ENCODE results near the gene WTIP. TPM values are rescaled to one million over a fixed set of nuclear protein-coding genes. Genes with fewer than 3 reads are reported as not detected.
A peak's percentile ranks its signal among the peaks of the same experiment; 100 is the strongest.

Gene WTIP
- total and polyA plus RNA-seq, 2 of the 4 experiments (the other 2 are of a cell fraction), result 30.3 to 48.9 TPM

DNA sequence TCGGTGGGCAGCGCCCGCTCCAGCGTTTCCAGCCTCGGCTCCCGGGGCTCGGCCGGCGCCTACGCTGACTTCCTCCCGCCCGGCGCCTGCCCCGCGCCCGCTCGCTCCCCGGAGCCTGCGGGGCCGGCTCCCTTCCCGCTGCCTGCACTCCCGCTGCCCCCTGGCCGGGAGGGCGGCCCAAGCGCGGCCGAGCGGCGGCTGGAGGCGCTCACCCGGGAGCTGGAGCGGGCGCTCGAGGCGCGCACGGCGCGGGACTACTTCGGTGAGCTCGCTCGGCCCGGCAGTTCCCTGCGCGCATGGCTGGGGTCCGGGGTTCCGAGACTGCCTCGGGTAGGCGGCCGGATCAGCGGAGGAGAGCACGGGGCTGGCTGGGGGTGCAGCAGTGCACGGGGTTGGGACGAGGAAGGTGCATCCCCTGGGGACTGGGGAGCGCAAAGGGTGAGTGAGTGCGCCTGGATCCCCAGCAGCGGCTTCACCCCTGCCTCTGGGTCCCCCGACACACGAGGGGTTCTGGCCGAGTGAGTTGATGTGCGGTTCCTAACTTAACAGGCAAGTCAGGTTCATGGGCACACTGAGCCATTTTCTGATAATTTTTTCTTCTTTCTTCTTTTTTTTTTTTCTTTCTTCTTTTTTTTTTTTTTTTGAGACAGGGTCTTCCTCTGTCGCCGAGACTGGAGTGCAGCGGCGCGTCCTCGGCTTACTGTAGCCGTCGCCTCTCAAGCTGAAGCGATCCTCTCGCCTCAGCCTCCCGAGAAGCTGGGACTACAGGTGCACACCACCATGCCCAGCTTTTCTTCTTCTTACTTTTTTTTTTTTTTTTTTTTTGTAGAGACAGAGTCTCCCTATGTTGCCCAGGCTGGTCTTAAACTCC, 1.1 kb downstream of the WTIP start:
- H3K27me3 ChIP-seq (ENCODE audit: control insufficient read depth, insufficient read depth, low read length), result no peaks in the 10 kb centered on the region
- peak overlapping the region; percentile 77 for H2BK5ac ChIP-seq (ENCODE audit: low read depth, low read length, poor library complexity, severe bottlenecking)
- H3K9me1 ChIP-seq (ENCODE audit: insufficient read depth, low read length), result peaks cover 31% of the 10 kb centered on the region
- peak overlapping the region; percentile 74 for H3K14ac ChIP-seq (replicated peaks; ENCODE audit: low read depth, low read length)
- no TSS peak for BruUV-seq (replicated peaks)
- H3K4me3 ChIP-seq (ENCODE audit: insufficient read depth, low read depth, low read length), result peak overlapping the region; percentile 78
- 0 out of 2 replicates have a peak, but pooled peaks have one; percentile 14 for TF ChIP-seq MXI1 (IDR thresholded peaks at IDR 0.05; ENCODE audit: borderline replicate concordance, low read depth, low read length)
- TF ChIP-seq CHD1 (IDR thresholded peaks at IDR 0.05; ENCODE audit: low read depth, low read length), result no peak
- H3K36me3 ChIP-seq (ENCODE audit: control insufficient read depth, insufficient read depth, low read length), result peaks cover 11% of the 10 kb centered on the region
- no peak overlapping the region for H4K8ac ChIP-seq (ENCODE audit: low read depth in 2 of 2, low read length in 2 of 2)
- no peak overlapping the region for H4K5ac ChIP-seq (ENCODE audit: low read depth, low read length)
- dilution Hi-C loops (cut with HindIII; ENCODE audit: low sequenced_read_pairs, unreplicated experiment) (no loop called here), intact Hi-C loops (cut with micrococcal nuclease) (no loop called here), in situ Hi-C loops (cut with MboI; ENCODE audit: low sequenced_read_pairs) (no loop called here)
- 2% methylated on average over 36 of the region's 72 CpGs; no CpG with 5 or more reads in 1 of the 2 experiments for WGBS, 2 experiments (ENCODE audit: extremely low coverage in 2 of 2, insufficient read length in 1 of 2)
- H3K23ac ChIP-seq (ENCODE audit: low read depth, low read length), result peak overlapping the region; percentile 87
- peak overlapping the region; percentile 52; the same call in 1 of the 2 replicates for H3K56ac ChIP-seq (ENCODE audit: extremely low read depth, insufficient read depth, low read length)
- H2AK9ac ChIP-seq (replicated peaks; ENCODE audit: low read depth, low read length, poor library complexity), result peak overlapping the region; percentile 97
- H3K4me2 ChIP-seq (ENCODE audit: low read depth, low read length), result peak overlapping the region; percentile 99
- DNase-seq, result peak; percentile 37
- no peaks in the 10 kb centered on the region for H3K9me3 ChIP-seq (ENCODE audit: control insufficient read depth, insufficient read depth, low read length)
- peak overlapping the region; percentile 36 for H3K27ac ChIP-seq (ENCODE audit: insufficient read depth, low read length)
- peaks cover 5 to 49% of the 10 kb centered on the region in 2 experiments; a peak in 3 of 4 replicates for H3K79me1 ChIP-seq (ENCODE audit: low read depth in 1 of 2, low read length in 2 of 2)
- H2BK120ac ChIP-seq (ENCODE audit: low read depth, low read length), result no peak overlapping the region
- H3K4ac ChIP-seq (ENCODE audit: low read depth, low read length), result peak overlapping the region; percentile 20; the same call in 1 of the 2 replicates
- ChIA-PET CTCF (no interaction called here), POLR2A (ENCODE audit: unreplicated experiment) (interaction anchor here (0.6 kb wide), 1 partner anchor 51 kb away, joined by 4 read pairs; no protein-coding TSS in a partner anchor)
- H2AFZ ChIP-seq (replicated peaks; ENCODE audit: low read length, poor library complexity), result peak overlapping the region; percentile 89
- H3K18ac ChIP-seq (ENCODE audit: low read depth, low read length), result no peak overlapping the region
- H4K91ac ChIP-seq (ENCODE audit: insufficient read depth, low read depth, low read length), result no peak overlapping the region
- H2AK5ac ChIP-seq (ENCODE audit: low read depth, low read length), result no peak overlapping the region
- H2BK15ac ChIP-seq (ENCODE audit: low read depth, low read length), result no peak overlapping the region
- no peak overlapping the region for H2BK20ac ChIP-seq (ENCODE audit: low read depth, low read length)
- peaks cover 14% of the 10 kb centered on the region for H3K4me1 ChIP-seq (ENCODE audit: control insufficient read depth, insufficient read depth, low read length)
- peaks cover 50% of the 10 kb centered on the region for H4K20me1 ChIP-seq (ENCODE audit: insufficient read depth, low read length)
- peak; percentile 18 for ATAC-seq (ENCODE audit: low read depth)
- H3K9ac ChIP-seq (ENCODE audit: low read depth, low read length), result peak overlapping the region; percentile 72
